ENCODE data around the gene NUBP2. TPM values are rescaled to one million over a fixed set of nuclear protein-coding genes. Genes with fewer than 3 reads are reported as not detected.

The NUBP2 gene
- polyA plus RNA-seq (ENCODE audit: insufficient read length in 4 of 4), result 10 to 100 TPM; 32.7 to 58.6 (median 34.8) TPM

GRCh38 chr16:1782408-1783264, at the start of gene NUBP2, which contains the start of gene SPSB3:
TSS of gene NUBP2 (plus strand) at chr16:1782960. CDS start at chr16:1783021, 61 bp downstream.
TSS of gene SPSB3 (minus strand) at chr16:1782571. CDS start at chr16:1781483, 1,088 bp downstream.
- peak; percentile 99 to 100 (median 99) for DNase-seq (ENCODE audit: low read depth in 4 of 4, low spot score in 3 of 4)

- DNase-seq (ENCODE audit: low read depth in 4 of 4, low spot score in 3 of 4), result no peak
These were observed 48.6 kb upstream of the NUBP2 start for GRCh38 chr16:1734123-1734522.

- DNase-seq (ENCODE audit: low read depth in 4 of 4, low spot score in 3 of 4), result no peak
These were observed 47.9 kb upstream of the NUBP2 start for GRCh38 chr16:1734816-1735215.

GRCh38 chr16:1740234-1740633, 42.5 kb upstream of the NUBP2 start:
- no peak for DNase-seq (ENCODE audit: low read depth in 4 of 4, low spot score in 3 of 4)

- DNase-seq (ENCODE audit: low read depth in 4 of 4, low spot score in 3 of 4), result no peak
These were observed 41.8 kb upstream of the NUBP2 start for GRCh38 chr16:1740781-1741490.

GRCh38 chr16:1741553-1742165, 41.1 kb upstream of the NUBP2 start:
- no peak for DNase-seq (ENCODE audit: low read depth in 4 of 4, low spot score in 3 of 4)

- no peak for DNase-seq (ENCODE audit: low read depth in 4 of 4, low spot score in 3 of 4)
These were observed 39.1 kb upstream of the NUBP2 start for GRCh38 chr16:1743376-1744337.

GRCh38 chr16:1744338-1744840, 38.4 kb upstream of the NUBP2 start:
- no peak for DNase-seq (ENCODE audit: low read depth in 4 of 4, low spot score in 3 of 4)

- no peak for DNase-seq (ENCODE audit: low read depth in 4 of 4, low spot score in 3 of 4)
These were observed 37.4 kb upstream of the NUBP2 start for GRCh38 chr16:1745181-1745899.

GRCh38 chr16:1745900-1746692, 36.7 kb upstream of the NUBP2 start:
- DNase-seq (ENCODE audit: low read depth in 4 of 4, low spot score in 3 of 4), result no peak

- no peak for DNase-seq (ENCODE audit: low read depth in 4 of 4, low spot score in 3 of 4)
These were observed 36.0 kb upstream of the NUBP2 start for GRCh38 chr16:1746693-1747195.

- no peak for DNase-seq (ENCODE audit: low read depth in 4 of 4, low spot score in 3 of 4)
These were observed 34.8 kb upstream of the NUBP2 start for GRCh38 chr16:1747934-1748333.

GRCh38 chr16:1749152-1750117, 33.3 kb upstream of the NUBP2 start:
- DNase-seq (ENCODE audit: low read depth in 4 of 4, low spot score in 3 of 4), result no peak

- DNase-seq (ENCODE audit: low read depth in 4 of 4, low spot score in 3 of 4), result no peak
These were observed 30.8 kb upstream of the NUBP2 start for GRCh38 chr16:1751946-1752345.

- DNase-seq (ENCODE audit: low read depth in 4 of 4, low spot score in 3 of 4), result no peak
These were observed 29.9 kb upstream of the NUBP2 start for GRCh38 chr16:1752853-1753252.

GRCh38 chr16:1754204-1754603, 28.6 kb upstream of the NUBP2 start:
- no peak for DNase-seq (ENCODE audit: low read depth in 4 of 4, low spot score in 3 of 4)

Data from left renal pelvis (tissue), 4 donors.